ENCODE data around the gene HTT. TPM values are rescaled to one million over a fixed set of nuclear protein-coding genes. Genes with fewer than 3 reads are reported as not detected.

The HTT gene
- total RNA-seq, 2 donors from 2014 or later = 37.8 to 97.8 TPM

GRCh38 chr4:3221184-3221494 lies 146.7 kb downstream of the HTT start:
- Histone ChIP-seq H3K9me3 (no peaks in the 10 kb centered on the region), H3K27me3 (replicated peaks; ENCODE audit: insufficient read depth) (no peaks in the 10 kb centered on the region), H3K4me1 (replicated peaks) (no peaks in the 10 kb centered on the region), H3K27ac (no peak overlapping the region), H3K36me3 (peaks cover 10 to 12% of the 10 kb centered on the region in 2 donors), H3K4me3 (no peak overlapping the region)
- 95% methylated on average over 8 of the region's 8 CpGs for WGBS
- intact Hi-C loops (cut with DNase I) = no loop called here
- DNase-seq (ENCODE audit: low spot score) = no peak
- TF ChIP-seq POLR2A (IDR thresholded peaks at IDR 0.05) = no peak
- no peak for TF ChIP-seq POLR2AphosphoS5 (IDR thresholded peaks at IDR 0.05)
- no peak for TF ChIP-seq CTCF (IDR thresholded peaks at IDR 0.05)

- H3K27ac ChIP-seq = no peak overlapping the region
- no peaks in the 10 kb centered on the region for H3K27me3 ChIP-seq (replicated peaks; ENCODE audit: insufficient read depth)
- no peak for DNase-seq (ENCODE audit: low spot score)
- no peak overlapping the region for H3K4me3 ChIP-seq
- H3K36me3 ChIP-seq = peaks cover 10 to 12% of the 10 kb centered on the region in 2 donors
- intact Hi-C loops (cut with DNase I) = no loop called here
- no peak for TF ChIP-seq CTCF (IDR thresholded peaks at IDR 0.05)
- TF ChIP-seq POLR2A (IDR thresholded peaks at IDR 0.05) = no peak
- no peak for TF ChIP-seq POLR2AphosphoS5 (IDR thresholded peaks at IDR 0.05)
- no peaks in the 10 kb centered on the region for H3K4me1 ChIP-seq (replicated peaks)
- WGBS = 96% methylated on average over 12 of the region's 12 CpGs
- no peaks in the 10 kb centered on the region for H3K9me3 ChIP-seq
Measured at GRCh38 chr4:3221996-3222395, 147.5 kb downstream of the HTT start.

GRCh38 chr4:3223346-3223745 lies 148.9 kb downstream of the HTT start:
- Histone ChIP-seq H3K27ac (no peak overlapping the region), H3K4me3 (no peak overlapping the region), H3K4me1 (replicated peaks) (no peaks in the 10 kb centered on the region), H3K36me3 (peaks cover 0 to 4% of the 10 kb centered on the region in 2 donors), H3K27me3 (replicated peaks; ENCODE audit: insufficient read depth) (no peaks in the 10 kb centered on the region), H3K9me3 (no peaks in the 10 kb centered on the region)
- TF ChIP-seq POLR2A (IDR thresholded peaks at IDR 0.05) (no peak), CTCF (IDR thresholded peaks at IDR 0.05) (no peak), POLR2AphosphoS5 (IDR thresholded peaks at IDR 0.05) (no peak)
- intact Hi-C loops (cut with DNase I) = no loop called here
- whole genome bisulfite sequencing = 93% methylated on average over 11 of the region's 11 CpGs
- DNase-seq (ENCODE audit: low spot score) = no peak

- no peak overlapping the region for H3K27ac ChIP-seq
- 90% methylated on average over 13 of the region's 13 CpGs for WGBS
- no peak for DNase-seq (ENCODE audit: low spot score)
- no peaks in the 10 kb centered on the region for H3K4me1 ChIP-seq (replicated peaks)
- H3K27me3 ChIP-seq (replicated peaks; ENCODE audit: insufficient read depth) = no peaks in the 10 kb centered on the region
- no peaks in the 10 kb centered on the region for H3K9me3 ChIP-seq
- TF ChIP-seq POLR2AphosphoS5 (IDR thresholded peaks at IDR 0.05) (no peak), CTCF (IDR thresholded peaks at IDR 0.05) (no peak), POLR2A (IDR thresholded peaks at IDR 0.05) (no peak)
- intact Hi-C loops (cut with DNase I) = no loop called here
- H3K36me3 ChIP-seq = peaks cover 4 to 5% of the 10 kb centered on the region in 2 donors
- H3K4me3 ChIP-seq = no peak overlapping the region
Measured at GRCh38 chr4:3223956-3224748, 149.7 kb downstream of the HTT start.
